OCI-LY7 (cell line): Measurements from ENCODE around the gene RIC8B.

Experiments used
- CTCF ChIP-seq: fragments of 200-600 bp; sonication (generic); conservative IDR thresholded peaks from 2 replicates; pipeline ENCODE4 v1.5.1; 2014; ENCODE audit warnings: mild to moderate bottlenecking, antibody characterized with exemption, low read length, moderate library complexity, mixed read lengths
- EZH2phosphoT487 ChIP-seq: fragments of 200-600 bp; sonication (generic); IDR thresholded peaks from 2 replicates; pipeline ENCODE4 v1.6.1; 2018; ENCODE audit warnings: low read depth, borderline replicate concordance, mild to moderate bottlenecking, mixed run types, antibody characterized with exemption, low read length, moderate library complexity, mixed read lengths

GRCh38 chr12:106868982-106869700 lies 94.7 kb downstream of the RIC8B start:
- TF ChIP-seq CTCF (no peak), EZH2phosphoT487 (no peak)
